ENCODE data around the gene PRKN. TPM values are rescaled to one million over a fixed set of nuclear protein-coding genes. Genes with fewer than 3 reads are reported as not detected.

The PRKN gene
- total and polyA plus RNA-seq, 8 donors = 0.82 to 7.2 (median 2.9) TPM

DNA sequence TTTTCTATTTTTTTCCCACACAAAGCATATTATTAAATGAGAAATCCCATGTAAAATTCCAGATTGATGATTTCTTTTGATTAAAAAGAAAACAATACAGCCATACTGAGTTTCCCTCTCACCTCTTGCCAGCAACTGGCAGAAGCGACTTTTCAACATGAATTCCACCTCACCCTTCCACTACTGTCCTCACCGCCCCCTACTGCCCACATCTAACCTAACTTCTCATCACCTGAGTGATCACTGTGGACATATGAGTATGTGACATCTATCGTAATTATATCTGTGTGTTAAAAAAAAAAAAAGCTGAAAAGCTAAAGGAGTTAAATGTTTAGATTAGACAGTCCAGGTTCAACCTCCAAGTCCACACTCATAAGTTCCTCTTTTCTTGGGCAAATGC lies 528.6 kb downstream of the PRKN start:
- no peaks in the 10 kb centered on the region for H3K27me3 ChIP-seq
- ATAC-seq (peak in 1 of 4 donors; percentile 55), FAIRE-seq (no peak), DNase-seq (no peak)
- H3K27ac ChIP-seq = no peak overlapping the region
- TF ChIP-seq, protein P1, sequence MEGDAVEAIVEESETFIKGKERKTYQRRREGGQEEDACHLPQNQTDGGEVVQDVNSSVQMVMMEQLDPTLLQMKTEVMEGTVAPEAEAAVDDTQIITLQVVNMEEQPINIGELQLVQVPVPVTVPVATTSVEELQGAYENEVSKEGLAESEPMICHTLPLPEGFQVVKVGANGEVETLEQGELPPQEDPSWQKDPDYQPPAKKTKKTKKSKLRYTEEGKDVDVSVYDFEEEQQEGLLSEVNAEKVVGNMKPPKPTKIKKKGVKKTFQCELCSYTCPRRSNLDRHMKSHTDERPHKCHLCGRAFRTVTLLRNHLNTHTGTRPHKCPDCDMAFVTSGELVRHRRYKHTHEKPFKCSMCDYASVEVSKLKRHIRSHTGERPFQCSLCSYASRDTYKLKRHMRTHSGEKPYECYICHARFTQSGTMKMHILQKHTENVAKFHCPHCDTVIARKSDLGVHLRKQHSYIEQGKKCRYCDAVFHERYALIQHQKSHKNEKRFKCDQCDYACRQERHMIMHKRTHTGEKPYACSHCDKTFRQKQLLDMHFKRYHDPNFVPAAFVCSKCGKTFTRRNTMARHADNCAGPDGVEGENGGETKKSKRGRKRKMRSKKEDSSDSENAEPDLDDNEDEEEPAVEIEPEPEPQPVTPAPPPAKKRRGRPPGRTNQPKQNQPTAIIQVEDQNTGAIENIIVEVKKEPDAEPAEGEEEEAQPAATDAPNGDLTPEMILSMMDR (IDR thresholded peaks at IDR 0.05) = no peak
- intact Hi-C loops (cut with DNase I) = no loop called here
- no peaks in the 10 kb centered on the region for H3K4me1 ChIP-seq
- H3K36me3 ChIP-seq = no peaks in the 10 kb centered on the region
- no peak overlapping the region for H3K4me3 ChIP-seq
- WGBS, 2 donors = 74 to 79% methylated on average over 3 of the region's 3 CpGs
- H3K9me3 ChIP-seq = no peaks in the 10 kb centered on the region

DNA sequence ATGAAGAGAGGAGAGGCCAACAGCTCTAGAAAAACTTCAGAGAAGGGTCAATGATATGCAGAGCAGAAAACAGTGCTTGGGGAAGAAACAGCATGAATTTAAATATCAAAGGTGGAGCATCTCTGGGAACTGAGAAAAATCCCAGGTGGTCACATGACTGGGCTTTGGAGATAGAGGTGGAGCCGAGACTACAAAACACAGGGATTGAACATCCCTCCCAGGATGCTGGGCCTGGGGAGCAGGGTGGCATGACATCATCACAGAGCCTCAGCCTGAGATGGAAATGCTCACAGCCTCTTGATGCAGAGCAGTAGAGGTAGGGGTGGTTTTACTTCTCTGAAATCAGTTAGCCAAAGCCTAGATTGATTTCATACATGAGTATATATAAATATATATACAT lies 529.5 kb downstream of the PRKN start:
- H3K4me1 ChIP-seq = no peaks in the 10 kb centered on the region
- H3K27me3 ChIP-seq = no peaks in the 10 kb centered on the region
- no peak overlapping the region for H3K27ac ChIP-seq
- ATAC-seq = no peak
- no peak overlapping the region for H3K4me3 ChIP-seq
- H3K9me3 ChIP-seq = no peaks in the 10 kb centered on the region
- no peaks in the 10 kb centered on the region for H3K36me3 ChIP-seq
- intact Hi-C loops (cut with DNase I) = no loop called here
- TF ChIP-seq, protein P1 (IDR thresholded peaks at IDR 0.05) = no peak
- DNase-seq = no peak
- WGBS, 2 donors = 63 to 68% methylated on average over 1 of the region's 1 CpG
- no peak for FAIRE-seq

DNA sequence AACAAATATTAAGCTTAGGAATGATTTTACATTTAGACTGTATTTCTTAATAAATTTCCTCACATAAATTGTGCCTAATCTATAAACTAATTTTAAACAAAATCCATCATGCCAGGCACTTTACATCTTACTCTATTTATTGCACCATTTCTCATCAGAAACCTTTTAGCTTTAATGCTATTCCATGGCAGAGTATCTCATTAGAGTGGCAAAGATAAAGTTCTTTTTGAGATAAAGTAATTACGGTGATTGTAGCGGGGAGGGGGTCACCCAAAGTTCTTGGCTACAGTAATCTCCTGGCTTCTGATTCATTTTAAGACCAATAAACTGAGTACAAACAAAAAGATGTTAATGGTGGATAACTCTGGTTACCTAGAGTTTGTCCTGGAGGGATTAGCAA lies 532.1 kb downstream of the PRKN start:
- WGBS, 2 donors = 71 to 81% methylated on average over 2 of the region's 2 CpGs
- Histone ChIP-seq H3K27me3 (no peaks in the 10 kb centered on the region), H3K4me3 (no peak overlapping the region), H3K27ac (no peak overlapping the region), H3K9me3 (no peaks in the 10 kb centered on the region), H3K36me3 (no peaks in the 10 kb centered on the region), H3K4me1 (no peaks in the 10 kb centered on the region)
- FAIRE-seq = no peak
- TF ChIP-seq, protein P1 (IDR thresholded peaks at IDR 0.05) = no peak
- intact Hi-C loops (cut with DNase I) = no loop called here
- DNase-seq = no peak
- ATAC-seq = no peak

DNA sequence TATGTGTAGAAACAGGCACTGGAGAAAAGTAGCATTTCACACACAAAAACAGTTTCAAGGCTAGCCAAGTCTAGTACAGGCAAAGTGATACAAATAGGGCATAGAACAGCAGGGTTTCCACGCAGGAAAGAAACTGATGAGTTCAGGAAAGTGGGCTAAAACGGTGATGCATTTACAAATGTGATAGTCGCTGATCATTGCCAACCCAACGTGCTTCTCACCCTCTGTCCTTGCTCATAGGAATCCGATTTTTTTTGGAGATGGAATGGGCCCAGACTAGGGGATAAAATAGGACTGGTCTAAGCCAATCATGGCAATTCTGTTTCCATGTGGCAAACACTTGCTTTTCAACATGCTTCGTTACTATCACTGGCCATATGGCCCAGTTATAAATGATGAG lies 536.6 kb downstream of the PRKN start:
- Histone ChIP-seq H3K9me3 (no peaks in the 10 kb centered on the region), H3K27me3 (no peaks in the 10 kb centered on the region), H3K27ac (no peak overlapping the region), H3K4me3 (no peak overlapping the region), H3K4me1 (no peaks in the 10 kb centered on the region), H3K36me3 (no peaks in the 10 kb centered on the region)
- no peak for DNase-seq
- FAIRE-seq = no peak
- 85 to 89% methylated on average over 6 of the region's 6 CpGs for WGBS, 2 donors
- TF ChIP-seq, protein P1 (IDR thresholded peaks at IDR 0.05) = no peak
- ATAC-seq = no peak
- intact Hi-C loops (cut with DNase I) = no loop called here

DNA sequence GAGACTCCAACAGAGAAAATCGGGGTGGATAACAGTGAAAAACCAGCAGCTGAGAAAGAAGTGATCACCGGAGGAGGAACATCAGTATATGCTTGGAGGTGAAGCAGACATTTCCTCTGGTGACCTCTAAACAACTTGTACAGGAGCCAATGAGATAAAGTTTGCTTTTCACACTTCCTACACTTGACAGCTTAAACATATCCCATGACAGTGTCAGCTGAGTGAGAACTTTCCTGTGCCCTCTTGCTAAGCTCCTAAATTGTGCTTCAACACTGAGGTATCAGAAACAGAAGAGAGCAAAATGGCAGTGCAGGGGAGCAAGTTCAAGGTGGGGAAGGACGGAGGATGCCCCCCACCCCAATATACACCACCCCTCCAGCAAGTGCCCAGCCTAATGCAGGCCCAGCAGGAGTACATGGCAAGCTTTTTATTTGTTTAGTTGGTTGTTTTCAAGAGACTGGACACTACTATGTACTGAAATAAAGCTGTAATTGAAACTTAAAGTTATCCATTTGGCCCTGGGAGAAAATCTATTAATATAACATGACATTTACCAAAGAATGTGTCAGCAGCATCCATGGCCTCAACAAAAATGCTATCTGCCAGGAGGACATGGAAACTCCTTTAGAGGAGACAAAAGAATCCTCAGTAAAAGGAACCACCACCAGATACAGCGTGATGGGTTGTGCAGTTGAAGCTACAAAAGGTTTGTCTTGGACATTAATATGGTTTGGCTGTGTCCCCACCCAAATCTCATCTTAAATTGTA lies 540.2 kb downstream of the PRKN start:
- Histone ChIP-seq H3K4me1 (no peaks in the 10 kb centered on the region), H3K27ac (no peak overlapping the region), H3K9me3 (no peaks in the 10 kb centered on the region), H3K27me3 (no peaks in the 10 kb centered on the region), H3K4me3 (no peak overlapping the region), H3K36me3 (no peaks in the 10 kb centered on the region)
- intact Hi-C loops (cut with DNase I) = no loop called here
- TF ChIP-seq, protein P1 (IDR thresholded peaks at IDR 0.05) = no peak
- FAIRE-seq (no peak), ATAC-seq (no peak), DNase-seq (no peak)
- 86% methylated on average over 4 of the region's 4 CpGs for WGBS, 2 donors

Measured in pancreas (tissue), 10 donors.